ENCODE results near the gene CATSPERZ. TPM values are rescaled to one million over a fixed set of nuclear protein-coding genes. Genes with fewer than 3 reads are reported as not detected.
A peak's percentile ranks its signal among the peaks of the same experiment; 100 is the strongest.

Gene CATSPERZ
- total and polyA plus RNA-seq, 9 of the 15 experiments (the other 6 are each of a cell fraction or from before 2014, with no cell fraction given): 0.86 to 8.5 (median 3.5) TPM

- no peak for TF ChIP-seq CHD7 (IDR thresholded peaks at IDR 0.05; ENCODE audit: low read depth, low read length)
- TF ChIP-seq SETDB1 (IDR thresholded peaks at IDR 0.05; ENCODE audit: low read length): no peak
- no peak for TF ChIP-seq NCOA2 (IDR thresholded peaks at IDR 0.05; ENCODE audit: partially characterized antibody in 2 of 2)
- no peak for TF ChIP-seq ZNF124 (CRISPR knock-in tag; IDR thresholded peaks at IDR 0.05)
- TF ChIP-seq CAMTA2 (CRISPR knock-in tag; conservative IDR thresholded peaks at IDR 0.05): no peak
- peak; percentile 62 to 70 for TF ChIP-seq FOXK2 (conservative IDR thresholded peaks at IDR 0.05 in 1 of 2, IDR thresholded peaks at IDR 0.05 in 1 of 2; ENCODE audit: low read depth in 2 of 2)
- no peak for TF ChIP-seq CBX8 (IDR thresholded peaks at IDR 0.05; ENCODE audit: borderline replicate concordance, extremely low read depth, low read depth, low read length, poor library complexity, severe bottlenecking)
- no peak for TF ChIP-seq MLX (CRISPR knock-in tag; conservative IDR thresholded peaks at IDR 0.05)
- no peak for TF ChIP-seq THAP7 (CRISPR knock-in tag; IDR thresholded peaks at IDR 0.05)
- TF ChIP-seq THRB (CRISPR knock-in tag; conservative IDR thresholded peaks at IDR 0.05): peak; percentile 93; the same call in 1 of the 2 replicates
- peak in 1 of 2 experiments; percentile 65; a peak in 2 of 4 replicates for TF ChIP-seq KDM1A (IDR thresholded peaks at IDR 0.05)
- peak; percentile 70; the same call in 1 of the 2 replicates for TF ChIP-seq MTA3 (IDR thresholded peaks at IDR 0.05; ENCODE audit: borderline replicate concordance)
Measured at GRCh38 chr11:64331569-64332371, 31.6 kb downstream of the CATSPERZ start (continued).
